Measurements from ENCODE around the gene NCS1.

The NCS1 gene

GRCh38 chr9:130213911-130214761 lies 41.9 kb downstream of the NCS1 start:
- DNase-seq (ENCODE audit: extremely low read depth, low read depth), result no peak
- TF ChIP-seq CTCF (IDR thresholded peaks at IDR 0.05; ENCODE audit: low read depth, low read length, missing control alignments), result no peak
- no peak overlapping the region for H3K4me3 ChIP-seq (replicated peaks; ENCODE audit: low read depth, low read length)

- H3K4me3 ChIP-seq (replicated peaks; ENCODE audit: low read depth, low read length), result no peak overlapping the region
- no peak for TF ChIP-seq CTCF (IDR thresholded peaks at IDR 0.05; ENCODE audit: low read depth, low read length, missing control alignments)
- DNase-seq (ENCODE audit: extremely low read depth, low read depth), result no peak
Observed at GRCh38 chr9:130214776-130215340, 42.7 kb downstream of the NCS1 start.

- H3K4me3 ChIP-seq (replicated peaks; ENCODE audit: low read depth, low read length), result no peak overlapping the region
- DNase-seq (ENCODE audit: extremely low read depth, low read depth), result no peak
- TF ChIP-seq CTCF (IDR thresholded peaks at IDR 0.05; ENCODE audit: low read depth, low read length, missing control alignments), result no peak
Observed at GRCh38 chr9:130215341-130216119, 43.3 kb downstream of the NCS1 start.

GRCh38 chr9:130217838-130218237 lies 45.6 kb downstream of the NCS1 start:
- H3K4me3 ChIP-seq (replicated peaks; ENCODE audit: low read depth, low read length), result no peak overlapping the region
- no peak for TF ChIP-seq CTCF (IDR thresholded peaks at IDR 0.05; ENCODE audit: low read depth, low read length, missing control alignments)
- DNase-seq (ENCODE audit: extremely low read depth, low read depth), result no peak

GRCh38 chr9:130219661-130220096 lies 47.5 kb downstream of the NCS1 start:
- TF ChIP-seq CTCF (IDR thresholded peaks at IDR 0.05; ENCODE audit: low read depth, low read length, missing control alignments), result no peak
- DNase-seq (ENCODE audit: extremely low read depth, low read depth), result no peak
- no peak overlapping the region for H3K4me3 ChIP-seq (replicated peaks; ENCODE audit: low read depth, low read length)

- TF ChIP-seq CTCF (IDR thresholded peaks at IDR 0.05; ENCODE audit: low read depth, low read length, missing control alignments), result peak; percentile 27
- no peak for DNase-seq (ENCODE audit: extremely low read depth, low read depth)
- no peak overlapping the region for H3K4me3 ChIP-seq (replicated peaks; ENCODE audit: low read depth, low read length)
Observed at GRCh38 chr9:130220352-130220751, 48.1 kb downstream of the NCS1 start.

All from HFF-Myc (cell line).